Adipocyte (in vitro differentiated cells): Measurements from ENCODE around the gene MTFMT.
A peak's percentile ranks its signal among the peaks of the same experiment; 100 is the strongest.
"Not testable (repeated sequence)": the region's sequence is repeated elsewhere in the genome, so short reads cannot be mapped to it uniquely, and the experiment has no call there.

ENCODE experiments used
- DNase-seq: peaks from one replicate; pipeline ENCODE4 v3.0.0-alpha.2; 2015; ENCODE audit warnings: low read depth
- H3K27me3 ChIP-seq: replicated peaks from 2 replicates; pipeline ENCODE4 v1.7.0; 2013; ENCODE audit warnings: mild to moderate bottlenecking, low read length, moderate library complexity; ENCODE audit not compliant: control insufficient read depth, insufficient read depth
- H3K36me3 ChIP-seq: 2 replicates; pipeline ENCODE4 v1.7.0; 2013; ENCODE audit warnings: low read length, mild to moderate bottlenecking, moderate library complexity; ENCODE audit not compliant: control insufficient read depth, insufficient read depth, severe bottlenecking
- H3K4me1 ChIP-seq: 2 replicates; pipeline ENCODE4 v1.7.0; 2013; ENCODE audit warnings: mild to moderate bottlenecking, low read length, moderate library complexity; ENCODE audit not compliant: control insufficient read depth, insufficient read depth
- H3K4me3 ChIP-seq: 2 replicates; pipeline ENCODE4 v1.7.0; 2013; ENCODE audit warnings: mild to moderate bottlenecking, low read length, moderate library complexity
- H3K9ac ChIP-seq: 2 replicates; pipeline ENCODE4 v1.7.0; 2013; ENCODE audit warnings: mild to moderate bottlenecking, low read length, moderate library complexity
- H3K9me3 ChIP-seq: 2 replicates; pipeline ENCODE4 v1.7.0; 2013; ENCODE audit warnings: mild to moderate bottlenecking, low read length, moderate library complexity; ENCODE audit not compliant: control insufficient read depth

Gene MTFMT

DNA sequence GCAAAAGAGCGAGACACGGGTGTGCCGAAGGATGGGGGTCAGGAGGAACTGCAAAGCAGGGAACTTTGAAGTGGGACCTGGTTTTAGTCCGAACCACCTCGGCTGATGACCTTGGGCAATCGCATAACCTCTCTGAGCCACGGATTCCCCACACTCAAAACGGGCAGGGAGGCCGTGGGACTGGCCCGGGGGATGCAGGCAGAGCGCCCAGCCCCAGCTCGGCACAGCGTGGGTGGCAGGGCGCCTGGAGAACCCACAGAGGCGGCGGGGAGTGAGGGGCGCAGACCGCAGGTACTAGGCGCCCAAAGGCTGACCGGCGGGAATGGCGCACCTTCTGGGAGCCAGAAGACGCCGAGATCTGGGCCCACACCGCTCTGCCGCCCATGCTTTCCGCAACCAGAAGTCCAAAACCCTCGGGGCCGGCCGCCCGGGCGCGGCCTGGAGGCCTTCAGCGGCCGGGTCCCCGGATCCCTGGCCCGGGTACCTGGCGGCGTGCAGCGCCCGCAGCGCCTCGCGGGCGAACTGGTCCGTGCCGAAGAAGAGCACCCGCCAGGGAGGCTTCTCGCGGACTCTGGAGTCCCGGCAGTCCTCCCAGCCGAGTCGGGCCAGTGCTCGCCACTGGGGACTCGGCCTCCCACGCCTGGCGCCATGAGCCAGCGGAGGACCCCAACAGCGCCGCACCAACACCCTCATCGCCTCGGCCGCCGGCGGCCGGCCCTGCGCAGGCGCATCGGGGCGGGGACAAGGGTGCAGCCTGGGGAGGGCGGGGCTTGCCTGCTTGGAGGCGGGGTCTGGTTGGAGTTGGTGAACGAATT lies at the start of gene MTFMT:
TSS of gene MTFMT (minus strand) at position 719 of the 815 bp plus-strand sequence. CDS start at position 693, 26 bp downstream.
- Histone ChIP-seq H3K9ac (peak within 1 kb of the TSS; percentile 94), H3K4me1 (peaks cover 16% of the 10 kb centered on the region), H3K27me3 (no peaks in the 10 kb centered on the region), H3K4me3 (peak within 1 kb of the TSS; percentile 99), H3K36me3 (peaks cover 26% of the 10 kb centered on the region), H3K9me3 (no peaks in the 10 kb centered on the region)
- DNase-seq: peak; percentile 94

DNA sequence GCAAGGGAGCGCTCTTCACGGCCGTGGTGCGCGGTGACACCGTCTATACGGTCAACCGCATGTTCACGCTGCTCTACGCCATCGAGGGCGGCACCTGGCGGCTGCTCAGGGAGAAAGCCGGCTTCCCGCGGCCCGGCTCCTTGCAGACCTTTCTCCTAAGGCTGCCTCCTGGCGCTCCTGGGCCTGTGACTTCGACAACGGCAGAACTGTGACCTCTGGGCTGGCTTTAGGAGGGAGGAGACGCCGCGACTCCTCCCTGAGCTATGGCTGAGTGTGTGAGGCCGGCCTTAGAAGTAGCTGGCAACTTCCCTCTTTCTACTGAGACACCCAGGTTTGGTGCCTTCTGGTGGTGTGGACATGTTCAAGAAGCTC lies 48.5 kb upstream of the MTFMT start:
- no peaks in the 10 kb centered on the region for H3K9me3 ChIP-seq
- no peaks in the 10 kb centered on the region for H3K4me1 ChIP-seq
- no peak overlapping the region for H3K4me3 ChIP-seq
- peaks cover 31% of the 10 kb centered on the region for H3K27me3 ChIP-seq
- peak; percentile 61 for DNase-seq
- no peak overlapping the region for H3K9ac ChIP-seq
- no peaks in the 10 kb centered on the region for H3K36me3 ChIP-seq

DNA sequence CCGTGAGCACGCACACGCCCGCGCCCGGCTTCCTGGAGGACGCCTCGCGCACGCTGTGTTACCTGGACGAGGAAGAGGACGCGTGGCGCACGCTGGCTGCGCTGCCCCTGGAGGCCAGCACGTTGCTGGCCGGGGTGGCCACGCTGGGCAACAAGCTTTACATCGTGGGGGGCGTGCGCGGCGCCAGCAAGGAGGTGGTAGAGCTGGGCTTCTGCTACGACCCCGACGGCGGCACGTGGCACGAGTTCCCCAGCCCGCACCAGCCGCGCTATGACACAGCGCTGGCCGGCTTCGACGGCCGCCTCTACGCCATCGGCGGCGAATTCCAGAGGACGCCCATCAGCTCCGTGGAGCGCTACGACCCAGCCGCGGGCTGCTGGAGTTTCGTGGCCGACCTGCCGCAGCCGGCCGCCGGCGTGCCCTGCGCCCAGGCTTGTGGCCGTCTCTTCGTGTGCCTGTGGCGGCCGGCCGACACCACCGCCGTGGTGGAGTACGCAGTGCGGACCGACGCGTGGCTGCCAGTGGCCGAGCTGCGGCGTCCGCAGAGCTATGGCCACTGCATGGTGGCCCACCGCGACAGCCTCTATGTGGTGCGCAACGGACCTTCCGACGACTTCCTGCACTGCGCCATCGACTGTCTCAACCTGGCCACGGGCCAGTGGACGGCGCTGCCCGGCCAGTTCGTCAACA lies 48.0 kb upstream of the MTFMT start:
- H3K27me3 ChIP-seq: peaks cover 29% of the 10 kb centered on the region

DNA sequence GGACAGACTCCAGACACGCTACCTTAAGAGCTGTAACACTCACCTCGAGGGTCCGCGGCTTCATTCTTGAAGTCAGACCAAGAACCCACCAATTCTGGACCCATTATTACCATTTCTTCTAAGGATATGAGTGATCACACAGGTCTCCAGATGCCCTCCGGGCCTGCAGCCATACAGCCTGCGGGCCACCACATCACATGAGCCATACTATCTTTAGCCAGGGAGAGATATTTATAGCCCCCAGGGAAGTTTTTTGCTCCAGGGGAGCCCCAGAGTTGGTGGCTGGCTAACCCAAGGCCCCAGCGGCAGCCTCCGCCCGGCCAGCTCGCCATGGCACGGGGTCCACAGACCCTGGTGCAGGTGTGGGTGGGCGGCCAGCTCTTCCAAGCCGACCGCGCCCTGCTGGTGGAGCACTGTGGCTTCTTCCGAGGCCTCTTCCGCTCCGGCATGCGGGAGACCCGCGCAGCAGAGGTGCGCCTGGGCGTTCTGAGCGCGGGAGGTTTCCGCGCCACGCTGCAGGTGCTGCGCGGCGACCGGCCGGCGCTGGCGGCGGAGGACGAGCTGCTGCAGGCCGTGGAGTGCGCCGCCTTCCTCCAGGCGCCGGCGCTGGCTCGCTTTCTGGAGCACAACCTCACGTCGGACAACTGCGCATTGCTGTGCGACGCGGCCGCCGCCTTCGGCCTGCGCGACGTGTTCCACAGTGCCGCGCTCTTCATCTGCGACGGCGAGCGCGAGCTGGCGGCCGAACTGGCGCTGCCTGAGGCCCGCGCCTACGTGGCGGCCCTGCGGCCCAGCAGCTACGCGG lies 47.2 kb upstream of the MTFMT start, which contains the start of gene KBTBD13:
TSS of gene KBTBD13 (plus strand) at position 261 of the 805 bp plus-strand sequence. CDS start at position 331, 70 bp downstream.
- Histone ChIP-seq H3K36me3 (no peaks in the 10 kb centered on the region), H3K4me3 (no peak within 1 kb of the TSS), H3K27me3 (peaks cover 29% of the 10 kb centered on the region), H3K9ac (no peak within 1 kb of the TSS), H3K4me1 (peaks cover 5% of the 10 kb centered on the region), H3K9me3 (no peaks in the 10 kb centered on the region)
- no peak for DNase-seq

More for the DNA sequence above, 48.0 kb upstream of the MTFMT start:
- H3K36me3 ChIP-seq: no peaks in the 10 kb centered on the region
- H3K9me3 ChIP-seq: no peaks in the 10 kb centered on the region
- H3K4me1 ChIP-seq: no peaks in the 10 kb centered on the region
- H3K9ac ChIP-seq: no peak overlapping the region
- DNase-seq: no peak
- H3K4me3 ChIP-seq: no peak overlapping the region

DNA sequence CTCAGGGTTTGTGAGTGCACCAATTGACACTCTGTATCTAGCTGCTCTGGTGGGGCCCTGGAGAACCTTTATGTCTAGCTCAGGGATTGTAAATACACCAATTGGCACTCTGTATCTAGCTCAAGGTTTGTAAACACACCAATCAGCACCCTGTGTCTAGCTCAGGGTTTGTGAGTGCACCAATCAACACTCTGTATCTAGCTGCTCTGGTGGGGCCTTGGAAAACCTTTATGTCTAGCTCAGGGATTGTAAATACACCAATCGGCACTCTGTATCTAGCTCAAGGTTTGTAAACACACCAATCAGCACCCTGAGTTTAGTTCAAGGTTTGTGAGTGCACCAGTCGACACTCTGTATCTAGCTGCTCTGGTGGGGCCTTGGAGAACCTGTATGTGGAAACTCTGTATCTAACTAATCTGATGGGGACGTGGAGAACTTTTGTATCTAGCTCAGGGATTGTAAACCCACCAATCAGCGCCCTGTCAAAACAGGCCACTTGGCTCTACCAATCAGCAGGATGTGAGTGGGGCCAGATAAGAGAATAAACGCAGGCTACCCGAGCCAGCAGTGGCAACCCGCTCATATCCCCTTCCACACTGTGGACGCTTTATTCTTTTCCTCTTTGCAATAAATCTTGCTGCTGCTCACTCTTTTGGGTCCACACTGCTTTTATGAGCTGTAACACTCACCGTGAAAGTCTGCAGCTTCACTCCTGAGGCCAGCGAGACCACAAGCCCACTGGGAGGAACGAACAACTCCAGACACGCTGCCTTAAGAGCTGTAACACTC lies 46.4 kb upstream of the MTFMT start:
- H3K9me3 ChIP-seq, H3K36me3 ChIP-seq, DNase-seq, H3K4me3 ChIP-seq, H3K9ac ChIP-seq: not testable (repeated sequence)
- Histone ChIP-seq H3K27me3 (peaks cover 26% of the 10 kb centered on the region), H3K4me1 (peaks cover 12% of the 10 kb centered on the region)

DNA sequence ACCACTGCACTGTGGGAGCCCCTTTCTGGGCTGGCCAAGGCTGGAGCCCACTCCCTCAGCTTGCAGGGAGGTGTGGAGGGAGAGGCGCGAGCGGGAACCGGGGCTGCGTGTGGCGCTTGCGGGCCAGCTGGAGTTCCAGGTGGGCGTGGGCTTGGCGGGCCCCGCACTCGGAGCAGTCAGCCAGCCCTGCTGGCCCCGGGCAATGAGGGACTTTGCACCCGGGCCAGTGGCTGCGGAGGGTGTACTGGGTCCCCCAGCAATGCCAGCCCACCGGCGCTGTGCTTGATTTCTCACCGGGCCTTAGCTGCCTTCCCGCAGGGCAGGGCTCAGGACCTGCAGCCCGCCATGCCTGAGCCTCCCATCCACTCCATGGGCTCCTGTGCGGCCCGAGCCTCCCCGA lies 45.5 kb upstream of the MTFMT start:
- not testable (repeated sequence) for H3K4me3 ChIP-seq, H3K36me3 ChIP-seq

DNA sequence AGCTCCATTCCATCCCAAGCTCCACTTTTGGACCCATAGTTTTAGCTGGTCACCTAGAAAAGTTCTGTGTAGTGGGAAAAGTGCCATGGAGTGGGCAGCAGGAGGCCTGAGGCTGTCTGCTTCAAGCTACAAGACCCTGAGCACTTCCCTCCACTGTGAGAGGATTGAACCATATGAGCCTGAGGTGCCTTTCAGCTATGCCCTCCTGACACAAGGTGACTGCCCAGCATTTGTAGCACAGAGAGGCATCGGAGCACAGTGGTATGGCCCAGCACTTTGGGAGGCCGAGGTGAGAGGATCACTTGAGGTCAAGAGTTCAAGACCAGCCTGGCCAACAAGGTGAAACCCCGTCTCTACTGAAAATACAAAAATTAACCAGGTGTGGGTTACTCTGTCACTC lies 43.2 kb upstream of the MTFMT start:
- Histone ChIP-seq H3K4me3 (no peak overlapping the region), H3K4me1 (peaks cover 32% of the 10 kb centered on the region), H3K27me3 (peaks cover 13% of the 10 kb centered on the region), H3K9ac (no peak overlapping the region), H3K36me3 (no peaks in the 10 kb centered on the region), H3K9me3 (no peaks in the 10 kb centered on the region)
- no peak for DNase-seq

More for the DNA sequence above, 45.5 kb upstream of the MTFMT start:
- H3K27me3 ChIP-seq: peaks cover 23% of the 10 kb centered on the region
- not testable (repeated sequence) for DNase-seq, H3K9me3 ChIP-seq, H3K9ac ChIP-seq
- peaks cover 12% of the 10 kb centered on the region for H3K4me1 ChIP-seq

GRCh38 chr15:65072027-65072426 lies 42.6 kb upstream of the MTFMT start:
- Histone ChIP-seq H3K4me1 (peaks cover 32% of the 10 kb centered on the region), H3K9ac (no peak overlapping the region), H3K9me3 (no peaks in the 10 kb centered on the region), H3K36me3 (no peaks in the 10 kb centered on the region), H3K27me3 (peaks cover 12% of the 10 kb centered on the region), H3K4me3 (no peak overlapping the region)
- no peak for DNase-seq

GRCh38 chr15:65071381-65071811 lies 42.0 kb upstream of the MTFMT start:
- no peaks in the 10 kb centered on the region for H3K36me3 ChIP-seq
- H3K9me3 ChIP-seq: no peaks in the 10 kb centered on the region
- no peak for DNase-seq
- no peak overlapping the region for H3K4me3 ChIP-seq
- H3K4me1 ChIP-seq: peaks cover 37% of the 10 kb centered on the region
- H3K9ac ChIP-seq: no peak overlapping the region
- H3K27me3 ChIP-seq: peaks cover 6% of the 10 kb centered on the region

- peaks cover 4% of the 10 kb centered on the region for H3K27me3 ChIP-seq
- no peaks in the 10 kb centered on the region for H3K36me3 ChIP-seq
- H3K4me1 ChIP-seq: peaks cover 41% of the 10 kb centered on the region
- DNase-seq: no peak
- no peak overlapping the region for H3K4me3 ChIP-seq
- no peak overlapping the region for H3K9ac ChIP-seq
- no peaks in the 10 kb centered on the region for H3K9me3 ChIP-seq
Observed at GRCh38 chr15:65069779-65070546, 40.5 kb upstream of the MTFMT start.
